ENCODE measurements around the gene OR6K6.

DNA sequence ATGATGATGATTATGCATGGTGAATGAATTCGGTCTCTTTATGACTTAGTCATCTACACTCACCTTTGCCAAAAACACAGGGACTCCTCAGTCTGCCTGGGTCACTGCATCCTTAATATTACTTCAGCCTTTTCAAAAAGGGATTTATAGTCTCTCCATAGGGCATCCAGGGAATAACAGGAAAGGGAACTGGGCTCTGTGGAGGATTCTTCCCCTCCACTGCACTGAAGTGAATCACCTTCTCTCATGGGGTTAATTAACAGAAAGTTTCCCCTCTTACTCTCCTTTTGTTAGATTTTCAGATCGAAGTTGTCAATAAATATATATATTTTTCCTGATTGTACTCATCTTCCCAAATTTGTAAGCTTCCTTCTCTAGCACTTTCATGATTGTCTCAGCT, 33.9 kb upstream of the OR6K6 start, which contains the start of gene OR6K3:
- TF ChIP-seq POLR2A (IDR thresholded peaks at IDR 0.05), result no peak
- no peak for TF ChIP-seq POLR2AphosphoS5 (IDR thresholded peaks at IDR 0.05)

Measured in suprapubic skin (tissue), 4 donors.